Loucy (cell line): ENCODE measurements around the gene MOG.
A peak's percentile ranks its signal among the peaks of the same experiment; 100 is the strongest.

ENCODE experiments used
- H2AFZ ChIP-seq: fragments of 200-600 bp; sonication (generic); 2 replicates; pipeline ENCODE4 v1.6.0; 2016; ENCODE audit warnings: antibody characterized with exemption, mild to moderate bottlenecking, low read length, moderate library complexity
- H3F3A ChIP-seq: fragments of 200-600 bp; 2 replicates; pipeline ENCODE4 v1.6.0; 2016; ENCODE audit warnings: antibody characterized with exemption, low read depth, mild to moderate bottlenecking
- H3K27me3 ChIP-seq: fragments of 200-600 bp; sonication (generic); 2 replicates; pipeline ENCODE4 v1.6.1; 2014; ENCODE audit warnings: low read length, mild to moderate bottlenecking; ENCODE audit not compliant: insufficient read depth, poor library complexity, severe bottlenecking
- H3K36me3 ChIP-seq: fragments of 200-600 bp; sonication (generic); 2 replicates; pipeline ENCODE4 v1.6.1; 2016; ENCODE audit warnings: low read length; ENCODE audit not compliant: insufficient read depth
- H3K4me1 ChIP-seq: fragments of 200-600 bp; sonication (generic); 2 replicates; pipeline ENCODE4 v1.5.1; 2014; ENCODE audit warnings: low read length, mild to moderate bottlenecking; ENCODE audit not compliant: insufficient read depth, poor library complexity, severe bottlenecking
- H3K4me2 ChIP-seq: fragments of 200-600 bp; sonication (generic); 2 replicates; pipeline ENCODE4 v1.6.0; 2014; ENCODE audit warnings: antibody characterized with exemption, low read length, low read depth, mild to moderate bottlenecking; ENCODE audit not compliant: poor library complexity, severe bottlenecking
- H3K4me3 ChIP-seq: fragments of 200-600 bp; sonication (generic); 2 replicates; pipeline ENCODE4 v1.5.1; 2014; ENCODE audit warnings: low read length, mild to moderate bottlenecking, mixed read lengths; ENCODE audit not compliant: poor library complexity, severe bottlenecking
- H3K79me2 ChIP-seq: fragments of 200-600 bp; sonication (generic); 2 replicates; pipeline ENCODE4 v1.6.1; 2014; ENCODE audit warnings: low read length; ENCODE audit not compliant: insufficient read depth
- H3K9ac ChIP-seq: fragments of 200-600 bp; sonication (generic); 2 replicates; pipeline ENCODE4 v1.6.0; 2014; ENCODE audit warnings: mild to moderate bottlenecking, low read depth, low read length, moderate library complexity; ENCODE audit not compliant: poor library complexity, severe bottlenecking
- H3K9me2 ChIP-seq: fragments of 200-600 bp; sonication (generic); replicated peaks from 2 replicates; pipeline ENCODE4 v1.6.1; 2016; ENCODE audit warnings: low read depth, low read length, mixed read lengths
- H3K9me3 ChIP-seq: fragments of 200-600 bp; sonication (generic); 2 replicates; pipeline ENCODE4 v1.6.1; 2014; ENCODE audit warnings: mild to moderate bottlenecking, antibody characterized with exemption, low read length, low read depth; ENCODE audit not compliant: insufficient read depth
- H4K20me1 ChIP-seq: fragments of 200-600 bp; sonication (generic); 2 replicates; pipeline ENCODE4 v1.6.0; 2014; ENCODE audit warnings: antibody characterized with exemption, low read length, mild to moderate bottlenecking; ENCODE audit not compliant: insufficient read depth, poor library complexity, severe bottlenecking
- CTCF ChIP-seq: fragments of 200-600 bp; sonication (generic); conservative IDR thresholded peaks from 2 replicates; pipeline ENCODE4 v1.5.1; 2014; ENCODE audit warnings: mild to moderate bottlenecking, antibody characterized with exemption, low read length
- EZH2phosphoT487 ChIP-seq: fragments of 200-600 bp; IDR thresholded peaks from 2 replicates; pipeline ENCODE4 v1.6.1; 2018; ENCODE audit warnings: antibody characterized with exemption, mild to moderate bottlenecking, moderate library complexity, borderline replicate concordance

Gene MOG

DNA sequence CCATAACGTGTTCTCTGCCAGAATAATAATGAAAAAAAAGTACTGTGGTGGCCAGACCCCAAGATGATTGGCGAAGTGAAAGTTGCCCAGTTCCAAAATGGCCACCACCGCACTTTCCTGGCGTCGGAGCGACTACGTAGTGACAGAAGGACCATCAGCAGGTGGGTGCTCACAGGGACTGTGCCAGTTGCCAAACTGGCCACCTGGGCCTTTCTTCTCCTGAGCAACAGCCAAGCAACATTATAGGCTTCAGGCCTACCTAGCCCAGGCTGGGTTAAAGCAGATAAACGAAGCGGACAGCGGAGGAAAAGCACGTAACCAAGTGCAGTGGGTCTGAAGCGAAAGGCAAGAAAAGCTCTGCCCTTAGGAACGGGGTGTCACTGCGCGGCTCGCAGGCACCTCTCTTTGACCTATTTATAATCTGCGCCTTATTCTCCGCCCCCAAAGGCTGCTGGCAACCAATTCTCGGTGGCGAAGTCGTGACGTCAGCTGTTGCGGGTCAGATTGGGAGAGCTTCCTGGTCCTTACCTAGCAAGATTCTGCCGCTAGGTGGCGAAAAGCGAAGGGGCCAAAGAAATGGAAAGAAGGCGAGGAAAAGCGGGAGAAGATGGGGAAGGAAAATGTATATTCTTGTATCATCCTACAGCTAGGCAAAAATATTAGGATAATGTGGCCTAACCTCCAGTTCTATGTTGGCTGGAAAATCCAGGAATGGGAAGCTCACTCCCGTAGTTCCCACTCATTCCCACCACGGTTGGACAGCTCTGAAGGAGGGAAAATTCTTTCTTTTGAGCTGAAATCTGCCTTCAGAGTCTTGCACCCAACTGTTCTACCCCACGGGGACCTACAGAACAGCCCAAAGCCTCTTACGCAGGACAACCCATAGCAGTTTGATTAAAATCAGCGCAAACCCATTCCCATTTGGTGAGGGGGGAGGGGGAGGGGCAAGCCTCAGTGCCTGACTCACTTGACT lies 6.9 kb upstream of the MOG start:
- no peaks in the 10 kb centered on the region for H3K79me2 ChIP-seq
- H3K27me3 ChIP-seq, result no peaks in the 10 kb centered on the region
- H3K4me1 ChIP-seq, result peaks cover 2% of the 10 kb centered on the region
- H3K9ac ChIP-seq, result peak overlapping the region; percentile 64
- TF ChIP-seq CTCF (peak; percentile 88), EZH2phosphoT487 (no peak)
- no peaks in the 10 kb centered on the region for H3K36me3 ChIP-seq
- no peaks in the 10 kb centered on the region for H3F3A ChIP-seq
- H4K20me1 ChIP-seq, result no peaks in the 10 kb centered on the region
- H3K4me2 ChIP-seq, result peak overlapping the region; percentile 71
- H3K9me2 ChIP-seq, result no peaks in the 10 kb centered on the region
- no peaks in the 10 kb centered on the region for H3K9me3 ChIP-seq
- peak overlapping the region; percentile 94 for H2AFZ ChIP-seq
- peak overlapping the region; percentile 76 for H3K4me3 ChIP-seq

DNA sequence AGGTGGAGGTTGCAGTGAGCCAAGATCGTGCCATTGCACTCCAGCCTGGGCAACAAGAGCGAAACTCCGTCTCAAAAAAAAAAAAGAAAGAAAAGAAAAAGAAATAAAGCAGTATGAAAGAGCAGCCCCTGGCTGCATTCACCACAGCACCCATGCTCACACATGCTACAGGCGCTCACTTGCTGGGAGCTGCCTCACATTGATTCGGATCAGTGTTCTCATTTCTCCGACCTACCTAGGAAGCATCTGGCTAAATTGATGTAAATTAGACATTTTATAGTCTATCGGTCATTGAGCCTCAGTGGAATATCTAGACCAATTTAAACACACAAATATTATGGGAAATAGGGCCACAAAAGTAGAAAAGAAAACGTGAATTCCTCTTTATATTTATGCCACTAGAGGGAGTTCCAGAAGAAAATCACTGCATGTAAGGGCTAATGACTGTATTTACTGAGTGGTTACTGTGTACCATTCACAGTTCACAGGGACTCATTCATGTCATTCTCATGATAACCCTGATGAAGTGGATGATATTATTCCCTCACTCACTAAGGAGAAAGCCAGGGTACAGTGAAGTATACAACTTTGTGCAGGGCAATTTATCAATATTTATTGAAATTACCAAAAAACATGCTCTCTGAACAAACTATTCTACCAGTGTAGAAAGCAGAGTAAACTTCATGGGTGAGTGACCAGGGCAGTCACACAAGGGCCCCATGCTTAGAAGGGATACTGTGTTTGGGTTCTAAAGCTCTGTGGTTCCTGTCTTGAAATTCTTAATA lies 5.3 kb upstream of the MOG start:
- Histone ChIP-seq H3K27me3 (no peaks in the 10 kb centered on the region), H3K79me2 (no peaks in the 10 kb centered on the region), H3K36me3 (no peaks in the 10 kb centered on the region), H3K4me3 (no peak overlapping the region), H3K9ac (no peak overlapping the region), H2AFZ (no peak overlapping the region), H3K4me1 (peaks cover 2% of the 10 kb centered on the region), H3K9me3 (no peaks in the 10 kb centered on the region), H3K9me2 (no peaks in the 10 kb centered on the region), H3K4me2 (no peak overlapping the region), H4K20me1 (no peaks in the 10 kb centered on the region), H3F3A (no peaks in the 10 kb centered on the region)
- TF ChIP-seq CTCF, result peak; percentile 73
- TF ChIP-seq EZH2phosphoT487, result no peak

- Histone ChIP-seq H3K4me1 (peaks cover 2% of the 10 kb centered on the region), H3K4me2 (no peak overlapping the region), H4K20me1 (no peaks in the 10 kb centered on the region), H3K36me3 (no peaks in the 10 kb centered on the region), H3K79me2 (no peaks in the 10 kb centered on the region), H2AFZ (no peak overlapping the region), H3K9ac (no peak overlapping the region), H3K9me2 (no peaks in the 10 kb centered on the region), H3K27me3 (no peaks in the 10 kb centered on the region), H3K4me3 (no peak overlapping the region), H3K9me3 (no peaks in the 10 kb centered on the region), H3F3A (no peaks in the 10 kb centered on the region)
- TF ChIP-seq EZH2phosphoT487 (no peak), CTCF (no peak)
These were observed 4.7 kb upstream of the MOG start for GRCh38 chr6:29652198-29652584.
